GM19463 (cell line): ENCODE results near the gene OR52B2.

ENCODE experiments used
- ATAC-seq: cut with Tn5 transposase; IDR thresholded peaks from one replicate; pipeline ENCODE4 v1.9.1; 2021; ENCODE audit warnings: mild to moderate bottlenecking, moderate library complexity; ENCODE audit not compliant: unreplicated experiment

The OR52B2 gene

GRCh38 chr11:6170226-6170625 is at the start of gene OR52B2:
Gene OR52B2 (minus strand): TSS chr11:6170326. CDS start chr11:6170326, 0 bp downstream.
- ATAC-seq: no peak

GRCh38 chr11:6219359-6219758 is 49.2 kb upstream of the OR52B2 start:
- no peak for ATAC-seq

- ATAC-seq: no peak
Observed at GRCh38 chr11:6217722-6218121, 47.6 kb upstream of the OR52B2 start.

- no peak for ATAC-seq
Observed at GRCh38 chr11:6216501-6216900, 46.4 kb upstream of the OR52B2 start.

- no peak for ATAC-seq
Observed at GRCh38 chr11:6214530-6214929, 44.4 kb upstream of the OR52B2 start.

- ATAC-seq: no peak
Observed at GRCh38 chr11:6210274-6210955, 40.3 kb upstream of the OR52B2 start.

GRCh38 chr11:6209801-6210200 is 39.7 kb upstream of the OR52B2 start:
- ATAC-seq: no peak

GRCh38 chr11:6206456-6207180 is 36.5 kb upstream of the OR52B2 start:
- no peak for ATAC-seq

- no peak for ATAC-seq
Observed at GRCh38 chr11:6205366-6205765, 35.2 kb upstream of the OR52B2 start, which contains the start of gene C11orf42. Gene C11orf42 (plus strand): TSS chr11:6205557. CDS start chr11:6205616, 59 bp downstream.

GRCh38 chr11:6204706-6205105 is 34.6 kb upstream of the OR52B2 start:
- no peak for ATAC-seq

- peak; percentile 87 for ATAC-seq
Observed at GRCh38 chr11:6203327-6203726, 33.2 kb upstream of the OR52B2 start.

- ATAC-seq: no peak
Observed at GRCh38 chr11:6202041-6202440, 31.9 kb upstream of the OR52B2 start.

- no peak for ATAC-seq
Observed at GRCh38 chr11:6201481-6201880, 31.4 kb upstream of the OR52B2 start.

- no peak for ATAC-seq
Observed at GRCh38 chr11:6200975-6201374, 30.8 kb upstream of the OR52B2 start.

- no peak for ATAC-seq
Observed at GRCh38 chr11:6199174-6199810, 29.2 kb upstream of the OR52B2 start, which contains the start of gene OR52W1. Gene OR52W1 (plus strand): TSS chr11:6199224. CDS start chr11:6199224, 0 bp downstream.

GRCh38 chr11:6197466-6198200 is 27.5 kb upstream of the OR52B2 start:
- ATAC-seq: no peak

- peak; percentile 61 for ATAC-seq
Observed at GRCh38 chr11:6196396-6196795, 26.3 kb upstream of the OR52B2 start.

GRCh38 chr11:6194065-6194581 is 24.0 kb upstream of the OR52B2 start:
- ATAC-seq: no peak

- ATAC-seq: no peak
Observed at GRCh38 chr11:6191742-6192141, 21.6 kb upstream of the OR52B2 start.

GRCh38 chr11:6175440-6175839 is 5.3 kb upstream of the OR52B2 start:
- no peak for ATAC-seq
